Skeletal muscle satellite cell (primary cell): Measurements from ENCODE around the gene C1S.

Experiments used
- H3K27me3 ChIP-seq: 2 replicates; pipeline ENCODE4 v1.7.0; 2013; ENCODE audit warnings: low read length; ENCODE audit not compliant: control insufficient read depth, insufficient read depth
- H3K36me3 ChIP-seq: 2 replicates; pipeline ENCODE4 v1.7.0; 2013; ENCODE audit warnings: mild to moderate bottlenecking, control low read depth, low read length; ENCODE audit not compliant: insufficient read depth
- H3K4me1 ChIP-seq: 2 replicates; pipeline ENCODE4 v1.7.0; 2013; ENCODE audit warnings: low read length; ENCODE audit not compliant: control insufficient read depth, insufficient read depth
- H3K4me2 ChIP-seq: 2 replicates; pipeline ENCODE4 v1.7.0; 2013; ENCODE audit warnings: mild to moderate bottlenecking, low read length
- H3K4me3 ChIP-seq: 2 replicates; pipeline ENCODE4 v1.7.0; 2013; ENCODE audit warnings: low read length
- H3K9ac ChIP-seq: 2 replicates; pipeline ENCODE4 v1.7.0; 2013; ENCODE audit warnings: mild to moderate bottlenecking, low read depth, low read length, moderate library complexity
- H3K9me3 ChIP-seq: replicated peaks from 2 replicates; pipeline ENCODE4 v1.7.0; 2013; ENCODE audit warnings: mild to moderate bottlenecking, control low read depth, low read length

C1S gene

GRCh38 chr12:7066596-7066995 is 6.1 kb downstream of the C1S start:
- Histone ChIP-seq H3K36me3 (no peaks in the 10 kb centered on the region), H3K9me3 (no peaks in the 10 kb centered on the region), H3K4me2 (no peak overlapping the region), H3K9ac (no peak overlapping the region), H3K27me3 (no peaks in the 10 kb centered on the region), H3K4me1 (peaks cover 17% of the 10 kb centered on the region), H3K4me3 (no peak overlapping the region)

DNA sequence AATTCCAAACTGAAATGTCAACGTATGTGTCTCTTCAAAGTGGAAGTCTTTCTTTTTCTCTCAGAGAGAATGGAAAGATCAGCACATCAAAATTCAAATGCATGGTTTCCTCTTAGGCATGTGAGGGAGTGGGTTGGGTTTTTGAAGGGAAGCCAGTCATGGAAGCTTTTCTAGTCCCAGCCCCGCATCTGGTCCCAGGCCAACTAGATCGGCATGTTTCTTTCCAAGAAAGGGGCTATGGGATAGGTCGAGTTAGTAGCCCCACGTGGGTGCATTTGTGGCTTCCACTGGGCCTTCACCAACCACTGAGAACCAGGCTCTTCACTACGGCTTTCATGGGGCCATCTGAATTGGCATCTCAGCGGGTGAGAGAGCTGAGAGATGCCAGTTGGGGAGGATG is 6.6 kb downstream of the C1S start:
- Histone ChIP-seq H3K36me3 (no peaks in the 10 kb centered on the region), H3K9me3 (no peaks in the 10 kb centered on the region), H3K9ac (no peak overlapping the region), H3K4me2 (no peak overlapping the region), H3K4me3 (no peak overlapping the region), H3K27me3 (no peaks in the 10 kb centered on the region), H3K4me1 (peaks cover 17% of the 10 kb centered on the region)

GRCh38 chr12:7068240-7068993 is 7.9 kb downstream of the C1S start:
- no peaks in the 10 kb centered on the region for H3K36me3 ChIP-seq
- H3K27me3 ChIP-seq = no peaks in the 10 kb centered on the region
- no peak overlapping the region for H3K4me3 ChIP-seq
- peak overlapping the region; percentile 10 for H3K9ac ChIP-seq
- H3K9me3 ChIP-seq = no peaks in the 10 kb centered on the region
- H3K4me2 ChIP-seq = peak overlapping the region; percentile 34
- H3K4me1 ChIP-seq = peaks cover 17% of the 10 kb centered on the region

DNA sequence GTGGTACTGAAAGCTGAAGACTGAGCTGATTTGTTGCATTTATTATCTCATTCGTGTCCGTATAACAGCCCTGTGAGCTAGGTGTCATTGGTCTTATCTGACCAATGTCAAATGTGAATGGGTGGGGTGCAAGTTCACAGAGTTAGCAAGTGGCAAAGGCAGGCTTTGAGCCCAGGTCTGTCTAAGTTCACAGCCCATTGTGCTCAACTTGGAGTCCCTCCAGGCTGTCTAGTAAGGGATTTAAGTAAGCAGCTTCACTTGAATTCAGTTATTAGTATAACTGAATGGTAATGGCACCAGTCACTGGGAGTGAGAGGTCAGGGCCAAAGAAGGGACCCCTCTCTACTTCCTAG is 8.5 kb downstream of the C1S start:
- no peaks in the 10 kb centered on the region for H3K9me3 ChIP-seq
- no peaks in the 10 kb centered on the region for H3K27me3 ChIP-seq
- peaks cover 17% of the 10 kb centered on the region for H3K4me1 ChIP-seq
- H3K9ac ChIP-seq = no peak overlapping the region
- H3K4me3 ChIP-seq = no peak overlapping the region
- no peak overlapping the region for H3K4me2 ChIP-seq
- H3K36me3 ChIP-seq = no peaks in the 10 kb centered on the region

GRCh38 chr12:7069386-7069785 is 8.9 kb downstream of the C1S start:
- H3K9me3 ChIP-seq = no peaks in the 10 kb centered on the region
- no peaks in the 10 kb centered on the region for H3K36me3 ChIP-seq
- H3K4me3 ChIP-seq = no peak overlapping the region
- H3K27me3 ChIP-seq = no peaks in the 10 kb centered on the region
- no peak overlapping the region for H3K9ac ChIP-seq
- no peak overlapping the region for H3K4me2 ChIP-seq
- peaks cover 17% of the 10 kb centered on the region for H3K4me1 ChIP-seq

DNA sequence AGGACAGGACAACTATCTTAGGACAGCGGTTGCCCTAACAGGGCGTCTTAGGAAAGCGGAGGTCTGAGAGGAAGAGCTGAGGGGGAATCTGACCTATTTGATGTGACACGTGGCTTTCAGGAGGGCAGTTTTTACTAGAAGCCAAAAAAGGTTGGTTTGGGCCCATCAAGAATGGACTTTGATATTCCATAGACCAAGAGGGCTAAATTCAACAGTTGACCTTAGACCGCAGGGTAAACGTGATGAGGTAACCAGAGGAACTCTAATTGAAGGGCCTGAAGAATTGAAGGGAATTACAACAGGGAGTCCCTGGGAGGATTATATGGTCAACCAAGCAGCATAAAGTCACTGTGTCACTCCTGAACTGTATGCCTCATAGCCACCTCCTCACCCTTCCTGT is 11.5 kb downstream of the C1S start:
- H3K9ac ChIP-seq = no peak overlapping the region
- peaks cover 29% of the 10 kb centered on the region for H3K4me1 ChIP-seq
- no peaks in the 10 kb centered on the region for H3K9me3 ChIP-seq
- H3K4me2 ChIP-seq = no peak overlapping the region
- H3K27me3 ChIP-seq = no peaks in the 10 kb centered on the region
- no peak overlapping the region for H3K4me3 ChIP-seq
- no peaks in the 10 kb centered on the region for H3K36me3 ChIP-seq

DNA sequence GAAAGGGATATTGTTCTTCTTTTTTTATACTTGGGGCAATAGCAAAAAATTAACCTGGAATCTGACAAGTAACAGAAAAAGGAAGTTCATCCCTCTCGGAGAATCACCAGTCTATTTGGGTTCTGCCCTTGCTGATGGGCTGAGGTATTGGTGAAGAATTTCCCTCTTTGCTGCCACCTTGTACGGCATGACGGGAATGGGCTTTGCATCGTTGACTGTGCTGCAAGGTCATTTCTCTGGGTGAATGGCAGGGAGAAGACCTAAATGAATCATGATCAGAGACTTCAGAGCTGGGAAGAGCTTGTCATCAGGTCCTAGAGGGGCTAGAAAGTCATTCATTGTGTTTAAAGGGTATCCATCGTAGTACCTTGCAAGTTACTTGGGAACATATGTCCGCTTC is 12.0 kb downstream of the C1S start:
- no peaks in the 10 kb centered on the region for H3K36me3 ChIP-seq
- H3K9me3 ChIP-seq = no peaks in the 10 kb centered on the region
- H3K9ac ChIP-seq = no peak overlapping the region
- peaks cover 29% of the 10 kb centered on the region for H3K4me1 ChIP-seq
- no peak overlapping the region for H3K4me3 ChIP-seq
- H3K4me2 ChIP-seq = no peak overlapping the region
- H3K27me3 ChIP-seq = no peaks in the 10 kb centered on the region

DNA sequence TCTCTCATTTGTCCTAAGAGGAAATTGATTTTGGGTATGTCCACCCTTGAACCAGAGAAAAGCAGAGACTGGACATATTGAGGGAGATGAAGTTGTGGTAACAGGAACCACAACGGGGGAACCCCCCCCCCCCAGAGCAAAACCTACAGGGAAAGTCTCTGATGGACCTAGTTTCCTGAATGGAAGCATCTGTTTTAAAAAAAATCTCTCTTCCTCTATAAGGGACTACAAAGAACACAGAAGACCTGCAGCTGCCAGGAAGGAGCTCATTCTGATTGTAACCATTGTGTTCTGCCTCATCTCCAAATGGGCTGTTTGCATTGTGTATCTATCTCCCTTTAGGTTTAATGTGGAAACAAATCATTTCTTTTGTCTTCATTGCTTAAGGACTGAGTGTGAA is 13.4 kb downstream of the C1S start:
- Histone ChIP-seq H3K36me3 (no peaks in the 10 kb centered on the region), H3K4me1 (peaks cover 22% of the 10 kb centered on the region), H3K4me2 (no peak overlapping the region), H3K4me3 (no peak overlapping the region), H3K9ac (no peak overlapping the region), H3K27me3 (no peaks in the 10 kb centered on the region), H3K9me3 (no peaks in the 10 kb centered on the region)

DNA sequence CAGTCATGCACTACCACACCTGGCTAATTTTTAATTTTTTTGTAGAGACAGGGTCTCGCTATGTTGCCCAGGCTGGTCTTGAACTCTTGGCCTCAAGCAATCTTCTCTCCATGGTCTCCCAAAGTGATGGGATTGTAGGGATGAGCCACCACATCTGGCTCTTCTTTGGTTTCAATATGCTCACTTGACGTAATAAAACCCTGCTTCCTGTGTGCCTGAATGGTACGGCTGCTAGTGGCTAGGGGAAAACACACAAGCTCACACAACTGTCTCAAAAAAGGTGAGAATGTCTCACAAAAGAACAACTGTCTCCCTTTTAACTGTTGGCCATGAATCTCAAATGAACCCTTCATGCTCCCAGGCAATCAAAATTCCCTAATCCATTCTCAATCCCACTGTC is 15.0 kb downstream of the C1S start:
- H3K9me3 ChIP-seq = no peaks in the 10 kb centered on the region
- H3K4me1 ChIP-seq = peaks cover 31% of the 10 kb centered on the region
- H3K4me3 ChIP-seq = no peak overlapping the region
- H3K27me3 ChIP-seq = no peaks in the 10 kb centered on the region
- H3K4me2 ChIP-seq = no peak overlapping the region
- H3K9ac ChIP-seq = no peak overlapping the region
- no peaks in the 10 kb centered on the region for H3K36me3 ChIP-seq

DNA sequence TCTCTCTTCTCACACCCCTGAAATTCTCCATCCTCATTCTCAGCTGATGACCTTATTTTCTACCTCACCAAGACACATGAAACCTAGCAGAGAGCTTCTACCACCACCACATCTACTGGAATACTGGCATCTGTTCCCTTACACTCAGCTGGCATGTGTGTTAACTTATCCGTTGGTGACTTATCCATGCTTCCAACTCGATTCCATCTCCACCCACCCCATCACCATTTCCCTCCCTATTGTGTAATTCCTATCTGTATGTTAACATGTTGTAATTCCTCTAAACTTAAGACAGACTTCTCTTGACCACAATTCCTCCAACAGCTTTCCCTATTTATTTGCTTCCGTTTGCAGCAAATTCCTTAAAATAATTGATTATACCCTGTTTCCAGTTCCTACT is 15.4 kb downstream of the C1S start:
- no peaks in the 10 kb centered on the region for H3K36me3 ChIP-seq
- H3K4me3 ChIP-seq = no peak overlapping the region
- no peak overlapping the region for H3K4me2 ChIP-seq
- peaks cover 35% of the 10 kb centered on the region for H3K4me1 ChIP-seq
- no peaks in the 10 kb centered on the region for H3K27me3 ChIP-seq
- H3K9me3 ChIP-seq = no peaks in the 10 kb centered on the region
- H3K9ac ChIP-seq = no peak overlapping the region

DNA sequence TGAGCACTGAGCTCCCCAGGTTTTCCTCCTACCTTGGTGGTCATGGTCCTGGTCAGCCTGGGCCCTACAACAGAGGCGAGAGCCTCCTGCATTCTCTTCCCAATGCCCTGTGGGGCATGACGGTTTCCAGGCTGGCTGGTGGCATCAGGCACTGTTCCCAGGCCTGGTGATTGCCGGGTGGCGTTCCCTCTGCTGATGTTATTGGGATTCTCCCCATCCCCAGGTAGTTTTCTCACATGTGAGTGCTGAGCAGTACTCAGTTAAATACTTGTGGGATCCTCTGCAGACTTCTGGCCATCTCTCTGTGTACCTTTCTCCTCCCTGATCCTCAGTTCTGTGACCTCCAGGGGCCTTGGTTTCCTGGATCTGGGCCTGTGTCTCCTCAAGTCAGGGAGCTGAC is 16.0 kb downstream of the C1S start:
- Histone ChIP-seq H3K4me3 (no peak overlapping the region), H3K9ac (no peak overlapping the region), H3K9me3 (no peaks in the 10 kb centered on the region), H3K4me1 (peaks cover 38% of the 10 kb centered on the region), H3K4me2 (no peak overlapping the region), H3K27me3 (no peaks in the 10 kb centered on the region), H3K36me3 (no peaks in the 10 kb centered on the region)

GRCh38 chr12:7078163-7078562 is 17.6 kb downstream of the C1S start:
- Histone ChIP-seq H3K9ac (no peak overlapping the region), H3K36me3 (no peaks in the 10 kb centered on the region), H3K4me3 (no peak overlapping the region), H3K4me1 (peaks cover 38% of the 10 kb centered on the region), H3K9me3 (no peaks in the 10 kb centered on the region), H3K27me3 (no peaks in the 10 kb centered on the region), H3K4me2 (no peak overlapping the region)
